Erythroblast (primary cell): Measurements from ENCODE around the gene FOXE3.

ENCODE experiments used
- GATA1 ChIP-seq: IDR thresholded peaks from 2 replicates; pipeline ENCODE4 v1.6.1; 2011; ENCODE audit warnings: low read depth, mild to moderate bottlenecking, control low read depth, low read length, moderate library complexity
- POLR2A ChIP-seq: IDR thresholded peaks from 2 replicates; pipeline ENCODE4 v1.6.1; 2011; ENCODE audit warnings: mild to moderate bottlenecking, low read length

DNA sequence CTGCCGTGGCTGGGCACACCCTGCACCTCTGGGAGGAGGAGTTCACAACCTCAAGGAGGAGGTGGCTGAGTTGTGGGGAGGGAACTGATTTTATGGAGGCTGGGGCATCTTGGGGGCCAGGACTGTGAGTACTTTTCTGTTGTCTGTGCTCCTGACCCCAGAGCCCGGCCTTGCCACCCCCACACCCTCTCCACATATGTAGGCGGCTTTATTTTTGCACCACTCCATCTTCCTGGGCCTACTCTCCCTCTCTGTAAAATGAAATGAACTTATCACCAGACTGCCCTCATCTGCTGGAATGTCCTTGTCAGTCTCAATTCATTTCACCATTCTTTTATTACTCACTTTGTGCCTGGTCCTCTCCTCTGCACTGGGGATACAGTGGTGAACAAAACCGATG is 34.5 kb downstream of the FOXE3 start:
- TF ChIP-seq POLR2A (no peak), GATA1 (no peak)
